HL-60 (cell line): Measurements from ENCODE around the gene EPHA4.

Experiments
- DNase-seq, 2 experiments: peaks; one replicate each; pipeline ENCODE4 v3.0.0-alpha.2; 2010 to 2020; ENCODE audit warnings: low read depth in 1 of 2, low spot score in 1 of 2
- H3K27ac ChIP-seq: fragments of 250-450 bp; sonication (Bioruptor Pico); replicated peaks from 2 replicates; pipeline ENCODE4 v1.5.1; 2020; ENCODE audit warnings: mild to moderate bottlenecking, moderate library complexity
- H3K27me3 ChIP-seq: fragments of 250-450 bp; sonication (Bioruptor Pico); 2 replicates; pipeline ENCODE4 v1.5.1; 2021; ENCODE audit warnings: mild to moderate bottlenecking, moderate library complexity; ENCODE audit not compliant: insufficient read depth, poor library complexity, severe bottlenecking
- H3K4me3 ChIP-seq: replicated peaks from 2 replicates; pipeline ENCODE4 v1.5.1; 2011; ENCODE audit warnings: mild to moderate bottlenecking, control low read depth, low read length; ENCODE audit not compliant: insufficient read depth
- GABPA ChIP-seq: IDR thresholded peaks from 2 replicates; pipeline ENCODE4 v1.6.1; 2012; ENCODE audit warnings: low read depth
- POLR2AphosphoS5 ChIP-seq: IDR thresholded peaks from 2 replicates; pipeline ENCODE4 v1.6.1; 2012; ENCODE audit warnings: low read depth
- REST ChIP-seq: IDR thresholded peaks from 2 replicates; pipeline ENCODE4 v1.6.1; 2012; ENCODE audit warnings: low read depth; ENCODE audit not compliant: insufficient replicate concordance
- SPI1 ChIP-seq: IDR thresholded peaks from 2 replicates; pipeline ENCODE4 v1.6.1; 2012; ENCODE audit warnings: low read depth, mild to moderate bottlenecking, borderline replicate concordance
- TF ChIP-seq, protein P1 (sequence below): IDR thresholded peaks from one replicate; pipeline ENCODE4 v1.5.1; 2011; ENCODE audit warnings: low read length, control low read depth, inconsistent platforms; ENCODE audit not compliant: insufficient read depth

The EPHA4 gene

DNA sequence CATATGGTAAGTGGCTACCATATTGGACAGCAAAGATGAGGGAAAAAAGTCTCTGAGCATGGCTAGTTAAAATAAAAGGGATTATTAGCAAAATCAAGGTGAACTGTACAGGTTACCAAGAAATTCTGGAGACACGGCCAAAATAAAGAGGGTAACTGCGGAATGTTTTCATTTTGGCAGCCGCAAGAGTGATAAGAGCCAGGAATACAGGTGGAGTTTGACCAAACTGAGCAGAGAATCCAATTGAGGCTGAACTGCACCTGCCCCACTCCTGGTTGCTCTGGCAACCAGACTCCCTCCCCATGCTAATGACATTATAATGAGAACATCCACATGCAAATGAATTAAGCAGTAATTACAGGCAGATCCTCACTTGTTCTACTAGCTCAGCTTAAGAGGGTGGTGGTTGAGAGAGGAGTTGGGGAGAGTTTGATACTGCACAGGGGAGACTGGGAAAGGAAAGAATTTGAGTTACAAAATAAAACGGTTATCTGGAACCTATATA, 18.8 kb upstream of the EPHA4 start:
- Histone ChIP-seq H3K4me3 (no peak overlapping the region), H3K27ac (no peak overlapping the region), H3K27me3 (peaks cover 4% of the 10 kb centered on the region)
- no peak for DNase-seq
- TF ChIP-seq REST (no peak), SPI1 (no peak), POLR2AphosphoS5 (no peak), GABPA (no peak)
- TF ChIP-seq, protein P1, sequence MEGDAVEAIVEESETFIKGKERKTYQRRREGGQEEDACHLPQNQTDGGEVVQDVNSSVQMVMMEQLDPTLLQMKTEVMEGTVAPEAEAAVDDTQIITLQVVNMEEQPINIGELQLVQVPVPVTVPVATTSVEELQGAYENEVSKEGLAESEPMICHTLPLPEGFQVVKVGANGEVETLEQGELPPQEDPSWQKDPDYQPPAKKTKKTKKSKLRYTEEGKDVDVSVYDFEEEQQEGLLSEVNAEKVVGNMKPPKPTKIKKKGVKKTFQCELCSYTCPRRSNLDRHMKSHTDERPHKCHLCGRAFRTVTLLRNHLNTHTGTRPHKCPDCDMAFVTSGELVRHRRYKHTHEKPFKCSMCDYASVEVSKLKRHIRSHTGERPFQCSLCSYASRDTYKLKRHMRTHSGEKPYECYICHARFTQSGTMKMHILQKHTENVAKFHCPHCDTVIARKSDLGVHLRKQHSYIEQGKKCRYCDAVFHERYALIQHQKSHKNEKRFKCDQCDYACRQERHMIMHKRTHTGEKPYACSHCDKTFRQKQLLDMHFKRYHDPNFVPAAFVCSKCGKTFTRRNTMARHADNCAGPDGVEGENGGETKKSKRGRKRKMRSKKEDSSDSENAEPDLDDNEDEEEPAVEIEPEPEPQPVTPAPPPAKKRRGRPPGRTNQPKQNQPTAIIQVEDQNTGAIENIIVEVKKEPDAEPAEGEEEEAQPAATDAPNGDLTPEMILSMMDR: no peak

GRCh38 chr2:221589696-221590095, 17.6 kb upstream of the EPHA4 start:
- no peak overlapping the region for H3K4me3 ChIP-seq
- peaks cover 5% of the 10 kb centered on the region for H3K27me3 ChIP-seq
- no peak for DNase-seq
- TF ChIP-seq SPI1 (no peak), GABPA (no peak), REST (no peak), POLR2AphosphoS5 (no peak)
- TF ChIP-seq, protein P1: no peak
- H3K27ac ChIP-seq: no peak overlapping the region

DNA sequence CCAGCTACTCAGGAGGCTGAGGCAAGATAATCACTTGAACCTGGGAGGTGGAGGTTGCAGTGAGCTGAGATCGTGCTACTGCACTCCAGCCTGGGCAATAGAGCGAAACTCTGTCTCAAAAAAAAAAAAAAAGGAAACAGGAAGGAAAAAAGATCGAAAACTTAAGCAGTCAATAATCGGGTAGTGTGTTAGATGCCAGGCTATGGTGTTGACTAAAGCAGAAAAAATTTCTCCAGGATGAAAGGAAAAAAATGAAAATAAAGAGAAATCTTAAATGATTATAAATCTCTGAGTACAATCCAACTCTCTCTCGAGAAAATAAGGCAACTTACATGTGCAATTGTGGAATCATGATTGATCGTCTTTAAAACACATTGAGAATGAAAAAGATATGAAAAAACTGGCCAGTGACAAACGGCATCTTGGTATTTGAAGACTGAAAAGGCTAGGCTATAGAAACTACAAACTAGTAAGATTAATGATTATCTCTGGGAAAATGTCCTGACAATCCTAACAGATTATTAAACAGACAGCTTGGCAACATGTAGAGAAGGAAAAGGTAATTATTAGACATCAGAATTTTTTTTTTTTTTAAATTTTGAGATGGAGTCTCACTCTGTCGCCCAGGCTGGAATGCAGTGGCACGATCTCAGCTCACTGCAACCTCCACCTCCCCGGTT, 16.3 kb upstream of the EPHA4 start:
- H3K27me3 ChIP-seq: peaks cover 5% of the 10 kb centered on the region
- H3K4me3 ChIP-seq: no peak overlapping the region
- H3K27ac ChIP-seq: no peak overlapping the region
- no peak for DNase-seq
- TF ChIP-seq POLR2AphosphoS5 (no peak), SPI1 (no peak), GABPA (no peak), REST (no peak)
- TF ChIP-seq, protein P1: no peak
